Measurements from ENCODE around the gene VWCE. TPM values are rescaled to one million over a fixed set of nuclear protein-coding genes. Genes with fewer than 3 reads are reported as not detected.

VWCE gene
- total and polyA plus RNA-seq, 2 donors from 2014 or later: 0.32 to 1.2 TPM

GRCh38 chr11:61298663-61299244 lies 3.6 kb upstream of the VWCE start:
- H3K27me3 ChIP-seq (ENCODE audit: control insufficient read depth, insufficient read depth, low read length): no peaks in the 10 kb centered on the region
- intact Hi-C loops (cut with DNase I): no loop called here
- H3K27ac ChIP-seq (ENCODE audit: low read depth in 2 of 2, low read length in 2 of 2): no peak overlapping the region
- TF ChIP-seq CTCF (IDR thresholded peaks at IDR 0.05; ENCODE audit: borderline replicate concordance, extremely low read depth, insufficient read depth): no peak
- no peaks in the 10 kb centered on the region for H3K9me3 ChIP-seq (ENCODE audit: control insufficient read depth in 2 of 3, insufficient read depth in 1 of 3, low read length in 3 of 3)
- no peak overlapping the region for H3K4me3 ChIP-seq (ENCODE audit: low read length in 3 of 3)
- DNase-seq (peak in 1 of 5 donors; percentile 18), FAIRE-seq (no peak)
- H3K9ac ChIP-seq (ENCODE audit: low read length in 3 of 3): no peak overlapping the region
- H3K4me1 ChIP-seq (ENCODE audit: control insufficient read depth in 2 of 3, insufficient read depth in 2 of 3, low read depth in 1 of 3, low read length in 3 of 3): peaks cover 0 to 5% (median 0%) of the 10 kb centered on the region in 3 donors
- peaks cover 13 to 39% (median 27%) of the 10 kb centered on the region in 3 donors for H3K36me3 ChIP-seq (ENCODE audit: control insufficient read depth in 2 of 3, insufficient read depth in 3 of 3, low read length in 3 of 3)

GRCh38 chr11:61297746-61298145 lies 2.6 kb upstream of the VWCE start:
- FAIRE-seq: no peak
- peak in 4 of 5 donors; percentile 45 to 74 (median 58) for DNase-seq
- Histone ChIP-seq H3K9me3 (ENCODE audit: control insufficient read depth in 2 of 3, insufficient read depth in 1 of 3, low read length in 3 of 3) (no peaks in the 10 kb centered on the region), H3K4me1 (ENCODE audit: control insufficient read depth in 2 of 3, insufficient read depth in 2 of 3, low read depth in 1 of 3, low read length in 3 of 3) (peaks cover 0 to 8% (median 0%) of the 10 kb centered on the region in 3 donors), H3K4me3 (ENCODE audit: low read length in 3 of 3) (no peak overlapping the region), H3K27ac (ENCODE audit: low read depth in 2 of 2, low read length in 2 of 2) (no peak overlapping the region), H3K36me3 (ENCODE audit: control insufficient read depth in 2 of 3, insufficient read depth in 3 of 3, low read length in 3 of 3) (peaks cover 13 to 35% (median 22%) of the 10 kb centered on the region in 3 donors), H3K27me3 (ENCODE audit: control insufficient read depth, insufficient read depth, low read length) (no peaks in the 10 kb centered on the region), H3K9ac (ENCODE audit: low read length in 3 of 3) (no peak overlapping the region)
- intact Hi-C loops (cut with DNase I): no loop called here
- no peak for TF ChIP-seq CTCF (IDR thresholded peaks at IDR 0.05; ENCODE audit: borderline replicate concordance, extremely low read depth, insufficient read depth)

- DNase-seq (no peak), FAIRE-seq (no peak)
- peaks cover 13 to 31% (median 20%) of the 10 kb centered on the region in 3 donors for H3K36me3 ChIP-seq (ENCODE audit: control insufficient read depth in 2 of 3, insufficient read depth in 3 of 3, low read length in 3 of 3)
- intact Hi-C loops (cut with DNase I): no loop called here
- no peaks in the 10 kb centered on the region for H3K27me3 ChIP-seq (ENCODE audit: control insufficient read depth, insufficient read depth, low read length)
- H3K9me3 ChIP-seq (ENCODE audit: control insufficient read depth in 2 of 3, insufficient read depth in 1 of 3, low read length in 3 of 3): no peaks in the 10 kb centered on the region
- peaks cover 0 to 8% (median 0%) of the 10 kb centered on the region in 3 donors for H3K4me1 ChIP-seq (ENCODE audit: control insufficient read depth in 2 of 3, insufficient read depth in 2 of 3, low read depth in 1 of 3, low read length in 3 of 3)
- no peak overlapping the region for H3K4me3 ChIP-seq (ENCODE audit: low read length in 3 of 3)
- TF ChIP-seq CTCF (IDR thresholded peaks at IDR 0.05; ENCODE audit: borderline replicate concordance, extremely low read depth, insufficient read depth): no peak
- H3K27ac ChIP-seq (ENCODE audit: low read depth in 2 of 2, low read length in 2 of 2): no peak overlapping the region
- no peak overlapping the region for H3K9ac ChIP-seq (ENCODE audit: low read length in 3 of 3)
These were observed 2.2 kb upstream of the VWCE start for GRCh38 chr11:61297341-61297740.

- Histone ChIP-seq H3K4me1 (ENCODE audit: control insufficient read depth in 2 of 3, insufficient read depth in 2 of 3, low read depth in 1 of 3, low read length in 3 of 3) (peaks cover 0 to 8% (median 0%) of the 10 kb centered on the region in 3 donors), H3K27me3 (ENCODE audit: control insufficient read depth, insufficient read depth, low read length) (no peaks in the 10 kb centered on the region), H3K9ac (ENCODE audit: low read length in 3 of 3) (no peak overlapping the region), H3K9me3 (ENCODE audit: control insufficient read depth in 2 of 3, insufficient read depth in 1 of 3, low read length in 3 of 3) (no peaks in the 10 kb centered on the region), H3K27ac (ENCODE audit: low read depth in 2 of 2, low read length in 2 of 2) (no peak overlapping the region), H3K36me3 (ENCODE audit: control insufficient read depth in 2 of 3, insufficient read depth in 3 of 3, low read length in 3 of 3) (peaks cover 6 to 13% (median 6%) of the 10 kb centered on the region in 3 donors), H3K4me3 (ENCODE audit: low read length in 3 of 3) (peak overlapping the region in 1 of 3 donors; percentile 59)
- no peak for TF ChIP-seq CTCF (IDR thresholded peaks at IDR 0.05; ENCODE audit: borderline replicate concordance, extremely low read depth, insufficient read depth)
- no peak for DNase-seq
- intact Hi-C loops (cut with DNase I): no loop called here
- no peak for FAIRE-seq
These were observed 445 bp upstream of the VWCE start for GRCh38 chr11:61295596-61295926.
